Aorta (tissue), 5 donors: ENCODE data around the gene ST7. TPM values are rescaled to one million over a fixed set of nuclear protein-coding genes. Genes with fewer than 3 reads are reported as not detected.
"Not testable (repeated sequence)": the region's sequence is repeated elsewhere in the genome, so short reads cannot be mapped to it uniquely, and the experiment has no call there.

Source experiments
- ATAC-seq: fragments of 200-7000 bp; cut with Tn5 transposase; one replicate; pipeline ENCODE4 v1.9.1; 2022; ENCODE audit warnings: moderate library complexity; ENCODE audit not compliant: low FRiP score
- DNase-seq, 2 donors: peaks; one replicate each; pipeline ENCODE4 v3.0.0-alpha.2; 2020
- H3K27ac ChIP-seq, 2 donors: one replicate each; pipeline ENCODE4 v1.5.1; 2013; ENCODE audit warnings: low read length in 2 of 2, mild to moderate bottlenecking in 2 of 2, moderate library complexity in 2 of 2, control low read depth in 1 of 2, inconsistent platforms in 1 of 2, low read depth in 1 of 2
- H3K27me3 ChIP-seq, 2 donors: one replicate each; pipeline ENCODE4 v1.6.1; 2013; ENCODE audit warnings: control low read depth in 1 of 2, low read length in 1 of 2, mild to moderate bottlenecking in 1 of 2, moderate library complexity in 1 of 2; ENCODE audit not compliant: insufficient read depth in 2 of 2, control insufficient read depth in 1 of 2
- H3K36me3 ChIP-seq, 2 donors: one replicate each; pipeline ENCODE4 v1.6.1; 2013; ENCODE audit warnings: control low read depth in 1 of 2, low read length in 1 of 2, mild to moderate bottlenecking in 1 of 2; ENCODE audit not compliant: insufficient read depth in 2 of 2, control insufficient read depth in 1 of 2
- H3K4me1 ChIP-seq, 2 donors: one replicate each; pipeline ENCODE4 v1.6.1; 2013; ENCODE audit warnings: low read length in 2 of 2, control low read depth in 1 of 2, mild to moderate bottlenecking in 1 of 2, moderate library complexity in 1 of 2; ENCODE audit not compliant: insufficient read depth in 2 of 2, control insufficient read depth in 1 of 2
- H3K4me3 ChIP-seq, 2 donors: one replicate each; pipeline ENCODE4 v1.5.1; 2013; ENCODE audit warnings: low read length in 2 of 2, control low read depth in 1 of 2, mild to moderate bottlenecking in 1 of 2
- H3K9me3 ChIP-seq: one replicate; pipeline ENCODE4 v1.6.1; 2013; ENCODE audit warnings: mild to moderate bottlenecking, low read length; ENCODE audit not compliant: control insufficient read depth
- WGBS, 2 donors: extraction: QIAGEN DNeasy Blood & Tissue Kit; methylation state at CpG; one replicate each; pipeline ENCODE4 v1.1.7; 2013; 5-methylcytosine and 5-hydroxymethylcytosine counted together
- intact Hi-C, 2 donors: fragments of 100-400 bp; cut with DNase I; formaldehyde crosslinking; loops; one replicate each; pipeline versions ENCODE4 v1.14.2 to v1.15.0; 2022
- polyA plus RNA-seq, 2 donors: library from polyadenylated mRNA; stranded (reverse); fragments of 200-250 nt; gene quantifications; one replicate each; pipeline ENCODE4 v1.2.3, GENCODE V29; 2013
- total RNA-seq, 2 donors: library from RNA; stranded (reverse); fragmentation: NEBNext Ultra II Directional; extraction: Animal tissue kit (Norgen Biotek cat#: 25700); gene quantifications; one replicate each; pipeline ENCODE4 v1.2.1, GENCODE V29; 2021
- donor health status: healthy with polysubstance abuse.
- donor health status: Bipolar disorder and iron deficiency.
- donor health status: DM: no; HTN: no; CAD: no.
- donor health status: DM: no; HTN: no; CAD: no.
- donor health status: DM: yes; HTN: yes; CAD: no.

ST7 gene
- total and polyA plus RNA-seq, 4 donors, result 24.2 to 35.3 (median 31.9) TPM

DNA sequence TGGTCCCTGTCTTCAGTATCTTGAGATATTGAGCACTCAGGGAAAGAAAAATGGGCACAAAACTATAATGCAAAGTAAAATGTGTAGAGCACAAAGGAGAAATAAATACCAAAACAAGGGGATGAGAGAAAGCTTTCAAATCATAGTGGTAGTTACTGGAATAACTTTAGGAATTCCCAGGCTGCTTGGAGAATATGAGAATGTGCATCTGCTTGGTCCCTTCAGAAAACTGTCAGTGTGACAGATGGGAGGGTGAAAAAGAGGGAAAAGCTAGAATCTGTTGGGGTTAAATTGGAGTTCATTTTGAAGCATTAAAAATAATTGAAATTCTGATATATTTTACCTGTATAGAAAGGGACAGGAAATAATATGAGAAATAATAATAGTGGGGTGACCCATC lies 15.3 kb downstream of the ST7 start:
- Histone ChIP-seq H3K27me3 (no peaks in the 10 kb centered on the region), H3K27ac (no peak overlapping the region), H3K36me3 (no peaks in the 10 kb centered on the region), H3K9me3 (no peaks in the 10 kb centered on the region), H3K4me3 (no peak overlapping the region), H3K4me1 (peaks cover 0 to 3% of the 10 kb centered on the region in 2 donors)
- DNase-seq (no peak), ATAC-seq (no peak)
- intact Hi-C loops, result no loop called here

GRCh38 chr7:116969371-116969902 lies 16.1 kb downstream of the ST7 start:
- ATAC-seq, result no peak
- WGBS, 2 donors, result 87% methylated on average over 3 of the region's 3 CpGs

GRCh38 chr7:116970238-116970910 lies 17.1 kb downstream of the ST7 start:
- DNase-seq (no peak), ATAC-seq (no peak)
- Histone ChIP-seq H3K9me3 (no peaks in the 10 kb centered on the region), H3K4me3 (no peak overlapping the region), H3K27me3 (no peaks in the 10 kb centered on the region), H3K4me1 (peaks cover 0 to 3% of the 10 kb centered on the region in 2 donors), H3K27ac (no peak overlapping the region), H3K36me3 (no peaks in the 10 kb centered on the region)
- intact Hi-C loops, result no loop called here
- WGBS, 2 donors, result 85 to 89% methylated on average over 3 of the region's 3 CpGs

More at GRCh38 chr7:116969371-116969902, 16.1 kb downstream of the ST7 start:
- no peak overlapping the region for H3K27ac ChIP-seq
- intact Hi-C loops, result no loop called here
- DNase-seq, result no peak
- no peaks in the 10 kb centered on the region for H3K9me3 ChIP-seq
- H3K27me3 ChIP-seq, result no peaks in the 10 kb centered on the region
- no peak overlapping the region for H3K4me3 ChIP-seq
- H3K36me3 ChIP-seq, result no peaks in the 10 kb centered on the region
- H3K4me1 ChIP-seq, result peaks cover 0 to 3% of the 10 kb centered on the region in 2 donors

- H3K4me3 ChIP-seq, ATAC-seq, H3K4me1 ChIP-seq, H3K9me3 ChIP-seq, H3K27me3 ChIP-seq, intact Hi-C loops, H3K27ac ChIP-seq, H3K36me3 ChIP-seq, DNase-seq: not testable (repeated sequence)
Measured at GRCh38 chr7:116971153-116971552, 17.9 kb downstream of the ST7 start.

- Histone ChIP-seq H3K9me3 (no peaks in the 10 kb centered on the region), H3K27me3 (no peaks in the 10 kb centered on the region), H3K4me1 (peaks cover 3% of the 10 kb centered on the region in 2 donors), H3K4me3 (no peak overlapping the region), H3K27ac (no peak overlapping the region), H3K36me3 (no peaks in the 10 kb centered on the region)
- intact Hi-C loops, result no loop called here
- WGBS, 2 donors, result 92 to 95% methylated on average over 4 of the region's 4 CpGs
- ATAC-seq, result no peak
- DNase-seq, result no peak
Measured at GRCh38 chr7:116971869-116972268, 18.6 kb downstream of the ST7 start.

DNA sequence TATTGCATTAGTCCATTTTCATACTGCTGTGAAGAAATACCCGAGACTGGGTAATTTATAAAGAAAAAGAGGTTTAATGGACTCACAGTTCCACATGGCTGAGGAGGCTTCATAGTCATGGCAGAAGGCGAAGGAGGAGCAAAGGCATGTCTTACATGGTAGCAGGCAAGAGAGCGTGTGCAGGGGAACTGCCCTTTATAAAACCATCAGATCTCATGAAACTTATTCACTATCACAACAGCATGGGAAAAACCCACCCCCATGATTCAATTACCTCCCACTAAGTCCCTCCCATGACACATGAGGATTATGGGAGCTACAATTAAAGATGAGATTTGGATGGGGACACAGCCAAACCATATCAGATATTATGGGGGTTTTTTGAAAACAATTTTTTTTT lies 21.7 kb downstream of the ST7 start:
- H3K4me3 ChIP-seq, result not testable (repeated sequence)

DNA sequence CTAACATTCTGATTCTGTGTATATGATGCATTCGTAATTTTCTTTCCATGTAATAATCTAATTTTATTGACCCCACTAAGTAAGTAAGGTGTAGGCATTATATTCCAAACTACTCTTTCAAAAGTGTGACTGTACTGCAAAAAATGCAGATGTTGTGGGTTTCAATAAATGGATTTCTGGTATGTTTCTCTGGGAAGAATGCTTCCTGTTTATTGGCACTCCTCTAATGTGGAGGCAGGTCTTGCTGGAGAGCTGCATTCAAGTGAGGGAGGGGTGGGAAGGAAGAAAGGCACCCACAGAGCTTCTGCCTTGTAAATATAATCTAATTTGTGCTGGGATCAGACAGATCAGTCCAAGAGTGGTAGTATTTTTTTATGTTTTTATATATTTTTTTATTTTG lies 23.9 kb downstream of the ST7 start:
- WGBS, 2 donors, result 91 to 95% methylated on average over 1 of the region's 1 CpG
- intact Hi-C loops, result no loop called here

More for the DNA sequence above, 21.7 kb downstream of the ST7 start:
- ATAC-seq, H3K27ac ChIP-seq, H3K27me3 ChIP-seq, H3K36me3 ChIP-seq, H3K9me3 ChIP-seq, DNase-seq, H3K4me1 ChIP-seq, intact Hi-C loops: not testable (repeated sequence)
- WGBS, 2 donors, result 91 to 96% methylated on average over 3 of the region's 3 CpGs

GRCh38 chr7:116978006-116978405 lies 24.7 kb downstream of the ST7 start:
- peaks cover 0 to 4% of the 10 kb centered on the region in 2 donors for H3K36me3 ChIP-seq
- H3K4me1 ChIP-seq, result peaks cover 4 to 5% of the 10 kb centered on the region in 2 donors
- ATAC-seq (no peak), DNase-seq (no peak)
- no peak overlapping the region for H3K4me3 ChIP-seq
- H3K27me3 ChIP-seq, result no peaks in the 10 kb centered on the region
- no peak overlapping the region for H3K27ac ChIP-seq
- no peaks in the 10 kb centered on the region for H3K9me3 ChIP-seq
- intact Hi-C loops, result no loop called here
- 83 to 87% methylated on average over 1 of the region's 1 CpG for WGBS, 2 donors

More for the DNA sequence above, 23.9 kb downstream of the ST7 start:
- H3K4me3 ChIP-seq, result no peak overlapping the region
- H3K36me3 ChIP-seq, result peaks cover 0 to 4% of the 10 kb centered on the region in 2 donors
- no peak overlapping the region for H3K27ac ChIP-seq
- DNase-seq (no peak), ATAC-seq (no peak)
- no peaks in the 10 kb centered on the region for H3K27me3 ChIP-seq
- no peaks in the 10 kb centered on the region for H3K9me3 ChIP-seq
- peaks cover 4 to 5% of the 10 kb centered on the region in 2 donors for H3K4me1 ChIP-seq

- no peak for ATAC-seq
- Histone ChIP-seq H3K27me3 (no peaks in the 10 kb centered on the region), H3K4me3 (no peak overlapping the region), H3K36me3 (peaks cover 0 to 4% of the 10 kb centered on the region in 2 donors), H3K4me1 (peaks cover 4 to 5% of the 10 kb centered on the region in 2 donors), H3K9me3 (no peaks in the 10 kb centered on the region), H3K27ac (no peak overlapping the region)
- DNase-seq, result no peak
- intact Hi-C loops, result no loop called here
- WGBS, 2 donors, result 92 to 94% methylated on average over 3 of the region's 3 CpGs
Measured at GRCh38 chr7:116979430-116979829, 26.1 kb downstream of the ST7 start.
